Measurements from ENCODE around the gene VWA7.

VWA7 gene

GRCh38 chr6:31727717-31728671 is 49.1 kb downstream of the VWA7 start:
- no peak for DNase-seq

GRCh38 chr6:31727034-31727716 is 50.0 kb downstream of the VWA7 start:
- no peak for DNase-seq

GRCh38 chr6:31725502-31726350 is 51.4 kb downstream of the VWA7 start:
- DNase-seq, result no peak

GRCh38 chr6:31723980-31724691 is 53.0 kb downstream of the VWA7 start:
- DNase-seq, result no peak

GRCh38 chr6:31723245-31723979 is 53.7 kb downstream of the VWA7 start, which contains the start of gene MPIG6B:
TSS of gene MPIG6B (plus strand) at chr6:31723373. CDS start at chr6:31723384, 11 bp downstream.
- no peak for DNase-seq

- DNase-seq, result no peak
Measured at GRCh38 chr6:31722173-31722572, 55.0 kb downstream of the VWA7 start.

GRCh38 chr6:31721351-31722020 is 55.6 kb downstream of the VWA7 start, which contains the start of gene LY6G6C:
TSS of gene LY6G6C (minus strand) at chr6:31721746. CDS start at chr6:31721679, 67 bp downstream.
- DNase-seq, result no peak

- no peak for DNase-seq
Measured at GRCh38 chr6:31720196-31720770, 56.8 kb downstream of the VWA7 start.

- no peak for DNase-seq
Measured at GRCh38 chr6:31719001-31719400, 58.1 kb downstream of the VWA7 start.

GRCh38 chr6:31718265-31718664 is 58.9 kb downstream of the VWA7 start:
- no peak for DNase-seq

GRCh38 chr6:31717499-31718222 is 59.5 kb downstream of the VWA7 start:
- no peak for DNase-seq

Data from amniotic stem cell (primary cell).